WTC11 (cell line): ENCODE measurements around the gene SLC25A21. TPM values are rescaled to one million over a fixed set of nuclear protein-coding genes. Genes with fewer than 3 reads are reported as not detected.

ENCODE experiments used
- ATAC-seq: fragments of 200-7000 bp; cut with Tn5 transposase; 2 replicates; pipeline ENCODE4 v1.10.0; 2021; ENCODE audit warnings: mild to moderate bottlenecking, moderate library complexity
- CTCF ChIA-PET: fragments of 300-600 bp; sonication (Branson Sonifier 250); formaldehyde crosslinking; loops from one replicate; lab custom pipeline; 2021; ENCODE audit warnings: antibody characterized with exemption; lab: Charles Lee
- POLR2A ChIA-PET: fragments of 350-600 bp; sonication (Branson Sonifier 250); formaldehyde crosslinking; loops from one replicate; lab custom pipeline; 2021; ENCODE audit warnings: antibody characterized with exemption; lab: Charles Lee
- DNase-seq: peaks from one replicate; pipeline ENCODE4 v3.0.0; 2021; ENCODE audit warnings: low spot score
- H3K27ac Mint-ChIP-seq: 2 replicates; pipeline ENCODE4 v1.8.0; 2021; ENCODE audit warnings: mixed read lengths
- H3K27me3 Mint-ChIP-seq: 2 replicates; pipeline ENCODE4 v1.8.0; 2021; ENCODE audit warnings: low read depth, mild to moderate bottlenecking, moderate library complexity, mixed read lengths
- H3K36me3 Mint-ChIP-seq: 2 replicates; pipeline ENCODE4 v1.8.0; 2021; ENCODE audit warnings: mixed read lengths
- H3K4me1 Mint-ChIP-seq: 2 replicates; pipeline ENCODE4 v1.8.0; 2022; ENCODE audit warnings: mixed read lengths
- H3K4me3 Mint-ChIP-seq: 2 replicates; pipeline ENCODE4 v1.8.0; 2021; ENCODE audit warnings: mild to moderate bottlenecking, moderate library complexity, mixed read lengths
- H3K9me3 Mint-ChIP-seq: 2 replicates; pipeline ENCODE4 v1.8.0; 2021; ENCODE audit warnings: mixed read lengths
- AFF4 ChIP-seq: sonication (generic); formaldehyde crosslinking; IDR thresholded peaks from 2 replicates; pipeline ENCODE4 v1.8.1; 2023; ENCODE audit warnings: mild to moderate bottlenecking, missing genetic modification reagents, borderline replicate concordance
- ATF2 ChIP-seq: sonication (generic); formaldehyde crosslinking; IDR thresholded peaks from 2 replicates; pipeline ENCODE4 v1.8.1; 2022; ENCODE audit warnings: low read depth, missing genetic modification reagents, borderline replicate concordance
- CTCF ChIP-seq: fragments of 200-600 bp; IDR thresholded peaks from 2 replicates; pipeline ENCODE4 v1.8.0; 2022; ENCODE audit warnings: antibody characterized with exemption
- ETV6 ChIP-seq: sonication (generic); formaldehyde crosslinking; IDR thresholded peaks from 2 replicates; pipeline ENCODE4 v1.8.1; 2022; ENCODE audit warnings: mild to moderate bottlenecking, missing genetic modification reagents
- GRHL2 ChIP-seq: fragments of 250-450 bp; sonication (Bioruptor Pico); IDR thresholded peaks from 2 replicates; pipeline ENCODE4 v1.8.0; 2022; ENCODE audit warnings: mild to moderate bottlenecking, moderate library complexity; ENCODE audit not compliant: insufficient replicate concordance, severe bottlenecking
- HMGXB4 ChIP-seq: sonication (generic); formaldehyde crosslinking; IDR thresholded peaks from 2 replicates; pipeline ENCODE4 v1.8.1; 2023; ENCODE audit warnings: mild to moderate bottlenecking, moderate library complexity, missing genetic modification reagents
- IRF1 ChIP-seq: sonication (generic); formaldehyde crosslinking; IDR thresholded peaks from 2 replicates; pipeline ENCODE4 v1.8.0; 2023; ENCODE audit warnings: missing genetic modification reagents
- IRF2 ChIP-seq: sonication (generic); formaldehyde crosslinking; IDR thresholded peaks from 2 replicates; pipeline ENCODE4 v1.8.0; 2022; ENCODE audit warnings: low read depth, missing genetic modification reagents, borderline replicate concordance
- JUN ChIP-seq: sonication (generic); formaldehyde crosslinking; IDR thresholded peaks from 2 replicates; pipeline ENCODE4 v1.8.0; 2023; ENCODE audit warnings: mild to moderate bottlenecking, missing genetic modification reagents
- NFATC4 ChIP-seq: fragments of 250-450 bp; sonication (Bioruptor Pico); IDR thresholded peaks from 2 replicates; pipeline ENCODE4 v1.9.0; 2021; ENCODE audit warnings: mild to moderate bottlenecking
- PRDM15 ChIP-seq: sonication (generic); formaldehyde crosslinking; IDR thresholded peaks from 2 replicates; pipeline ENCODE4 v1.8.0; 2022; ENCODE audit warnings: missing genetic modification reagents
- PRRX2 ChIP-seq: fragments of 250-450 bp; sonication (Bioruptor Pico); IDR thresholded peaks from 2 replicates; pipeline ENCODE4 v1.8.0; 2021; ENCODE audit warnings: mild to moderate bottlenecking
- RELA ChIP-seq: sonication (generic); formaldehyde crosslinking; IDR thresholded peaks from 2 replicates; pipeline ENCODE4 v1.8.1; 2022; ENCODE audit warnings: missing genetic modification reagents, mild to moderate bottlenecking, borderline replicate concordance
- SMAD3 ChIP-seq: sonication (generic); formaldehyde crosslinking; IDR thresholded peaks from 2 replicates; pipeline ENCODE4 v1.8.0; 2022; ENCODE audit warnings: missing genetic modification reagents, mild to moderate bottlenecking, borderline replicate concordance
- SP1 ChIP-seq: sonication (generic); formaldehyde crosslinking; conservative IDR thresholded peaks from 2 replicates; pipeline ENCODE4 v1.8.1; 2022; ENCODE audit warnings: missing genetic modification reagents
- USF2 ChIP-seq: sonication (generic); formaldehyde crosslinking; IDR thresholded peaks from 2 replicates; pipeline ENCODE4 v1.8.1; 2023; ENCODE audit warnings: mild to moderate bottlenecking, missing genetic modification reagents, moderate library complexity
- ZNF396 ChIP-seq: fragments of 250-450 bp; sonication (Bioruptor Pico); IDR thresholded peaks from 2 replicates; pipeline ENCODE4 v1.8.0; 2021; ENCODE audit warnings: mild to moderate bottlenecking, moderate library complexity, borderline replicate concordance
- ZNF425 ChIP-seq: fragments of 250-450 bp; sonication (Bioruptor Pico); conservative IDR thresholded peaks from 2 replicates; pipeline ENCODE4 v1.9.0; 2021; ENCODE audit warnings: mild to moderate bottlenecking
- total RNA-seq: library from RNA; stranded (reverse); gene quantifications from 3 replicates; pipeline ENCODE4 v1.2.3, GENCODE V29; 2021

The SLC25A21 gene
- total RNA-seq, 1 experiment from 2014 or later, result 8.2 TPM

GRCh38 chr14:37081218-37081617 lies 91.2 kb downstream of the SLC25A21 start:
- Mint-ChIP-seq H3K4me3 (no peak overlapping the region), H3K27ac (no peak overlapping the region), H3K36me3 (no peaks in the 10 kb centered on the region), H3K4me1 (no peaks in the 10 kb centered on the region), H3K9me3 (peaks cover 7% of the 10 kb centered on the region), H3K27me3 (no peaks in the 10 kb centered on the region)
- no peak for TF ChIP-seq ZNF396 (CRISPR knock-in tag)
- TF ChIP-seq ETV6 (CRISPR knock-in tag), result no peak
- TF ChIP-seq IRF1, result no peak
- TF ChIP-seq RELA (CRISPR knock-in tag), result no peak
- no peak for TF ChIP-seq ATF2 (CRISPR knock-in tag)
- TF ChIP-seq HMGXB4 (CRISPR knock-in tag), result no peak
- no peak for TF ChIP-seq GRHL2
- TF ChIP-seq IRF2 (CRISPR knock-in tag), result no peak
- TF ChIP-seq PRRX2 (CRISPR knock-in tag), result no peak
- TF ChIP-seq SMAD3, result no peak
- no peak for TF ChIP-seq PRDM15 (CRISPR knock-in tag)
- TF ChIP-seq CTCF, result no peak
- TF ChIP-seq USF2 (CRISPR knock-in tag), result no peak
- TF ChIP-seq NFATC4 (CRISPR knock-in tag), result no peak
- TF ChIP-seq SP1 (CRISPR knock-in tag), result no peak
- ATAC-seq (no peak), DNase-seq (no peak)
- ChIA-PET POLR2A (no interaction called here), CTCF (no interaction called here)

GRCh38 chr14:37078131-37078530 lies 94.3 kb downstream of the SLC25A21 start:
- TF ChIP-seq AFF4 (no peak), ZNF425 (no peak), JUN (CRISPR knock-in tag) (no peak)
- Mint-ChIP-seq H3K9me3 (peaks cover 7% of the 10 kb centered on the region), H3K4me1 (no peaks in the 10 kb centered on the region), H3K36me3 (no peaks in the 10 kb centered on the region), H3K27ac (no peak overlapping the region), H3K27me3 (no peaks in the 10 kb centered on the region), H3K4me3 (no peak overlapping the region)
- ChIA-PET CTCF (no interaction called here), POLR2A (no interaction called here)
- no peak for ATAC-seq
- DNase-seq, result no peak
